OCI-M2 (cell line): Measurements from ENCODE around the gene SLC25A10.

Experiments used
- DNase-seq: peaks from one replicate; lab custom pipeline; 2025; ENCODE audit not compliant: unreplicated experiment; lab: John Stamatoyannopoulos, UW

Gene SLC25A10

GRCh38 chr17:81705518-81706231 is 6.4 kb upstream of the SLC25A10 start:
- no peak for DNase-seq

- no peak for DNase-seq
These were observed 5.9 kb upstream of the SLC25A10 start for GRCh38 chr17:81706232-81706611.

- DNase-seq, result no peak
These were observed 5.1 kb upstream of the SLC25A10 start for GRCh38 chr17:81706757-81707624.

DNA sequence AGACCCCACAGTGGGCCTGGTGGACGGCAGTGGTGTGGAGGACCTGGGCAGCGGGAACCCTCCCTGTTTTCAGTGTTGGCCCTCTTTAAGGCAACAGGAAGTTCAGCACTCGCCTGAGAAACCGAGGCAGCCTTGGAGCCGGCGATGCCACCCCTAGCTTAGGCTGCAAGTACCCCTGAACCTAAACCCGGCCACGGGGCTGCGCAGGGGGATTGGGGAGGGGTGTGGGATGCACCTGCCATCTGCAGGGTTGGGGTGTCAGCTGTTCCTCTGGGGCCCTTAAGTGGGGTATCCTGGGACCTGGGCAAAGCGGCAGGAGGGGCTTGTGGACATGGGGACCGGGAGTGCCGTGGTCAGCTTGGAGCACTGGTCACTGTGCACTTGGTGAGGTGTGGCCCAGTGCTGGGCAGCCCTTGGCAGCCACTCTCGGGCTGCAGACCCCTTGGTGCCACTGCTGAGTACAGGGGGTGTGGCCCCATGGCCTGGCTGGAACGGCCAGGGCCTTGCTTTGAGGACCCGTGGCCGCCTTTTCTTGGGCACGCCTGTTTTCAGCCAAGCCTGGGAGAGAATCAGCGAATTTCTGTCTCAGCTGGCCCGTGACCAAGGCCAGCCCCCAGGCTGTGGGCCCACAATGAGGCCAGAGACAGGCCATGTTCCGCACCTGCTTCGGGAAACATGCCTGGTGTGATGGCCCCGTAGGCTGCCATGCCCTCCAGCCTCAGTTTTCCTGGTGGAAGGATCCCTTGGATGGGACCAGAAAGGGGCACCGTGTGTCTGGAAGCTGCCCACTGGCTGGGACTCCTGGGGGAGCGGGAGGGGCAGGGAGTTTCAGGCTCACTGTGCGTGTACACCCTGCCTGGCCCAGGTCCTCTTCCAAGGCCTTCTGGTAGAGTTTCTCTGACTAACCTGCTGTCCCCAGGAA is 4.1 kb upstream of the SLC25A10 start:
- DNase-seq, result no peak

GRCh38 chr17:81708739-81709185 is 3.3 kb upstream of the SLC25A10 start:
- no peak for DNase-seq

GRCh38 chr17:81710514-81711308 is 1.4 kb upstream of the SLC25A10 start:
- no peak for DNase-seq

DNA sequence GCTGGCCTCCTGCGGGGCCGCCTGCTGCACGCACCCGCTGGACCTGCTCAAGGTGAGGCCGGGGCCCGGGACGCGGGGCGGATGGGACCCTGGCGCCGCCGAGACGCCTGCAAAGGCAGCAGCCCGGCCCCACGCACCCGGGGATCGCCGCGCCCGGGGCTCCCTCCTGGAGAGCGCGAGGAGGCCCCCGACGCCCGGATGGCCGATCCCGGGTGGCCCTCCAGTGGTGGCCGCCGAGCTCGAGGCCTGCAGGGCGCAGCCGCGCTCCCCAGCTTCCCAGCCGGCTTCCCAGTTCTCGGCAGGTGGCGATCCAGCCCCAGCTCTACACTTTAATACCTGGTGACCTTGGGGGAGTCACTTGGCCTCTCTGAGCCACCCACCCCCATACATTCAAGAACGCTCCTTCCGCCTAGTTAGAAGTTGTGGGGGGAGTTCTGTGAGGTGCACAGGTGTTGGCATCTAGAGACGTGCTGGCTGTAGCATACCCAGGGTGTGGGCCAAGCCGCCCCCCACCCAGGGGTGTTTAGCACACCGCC is 452 bp downstream of the SLC25A10 start:
- no peak for DNase-seq

DNA sequence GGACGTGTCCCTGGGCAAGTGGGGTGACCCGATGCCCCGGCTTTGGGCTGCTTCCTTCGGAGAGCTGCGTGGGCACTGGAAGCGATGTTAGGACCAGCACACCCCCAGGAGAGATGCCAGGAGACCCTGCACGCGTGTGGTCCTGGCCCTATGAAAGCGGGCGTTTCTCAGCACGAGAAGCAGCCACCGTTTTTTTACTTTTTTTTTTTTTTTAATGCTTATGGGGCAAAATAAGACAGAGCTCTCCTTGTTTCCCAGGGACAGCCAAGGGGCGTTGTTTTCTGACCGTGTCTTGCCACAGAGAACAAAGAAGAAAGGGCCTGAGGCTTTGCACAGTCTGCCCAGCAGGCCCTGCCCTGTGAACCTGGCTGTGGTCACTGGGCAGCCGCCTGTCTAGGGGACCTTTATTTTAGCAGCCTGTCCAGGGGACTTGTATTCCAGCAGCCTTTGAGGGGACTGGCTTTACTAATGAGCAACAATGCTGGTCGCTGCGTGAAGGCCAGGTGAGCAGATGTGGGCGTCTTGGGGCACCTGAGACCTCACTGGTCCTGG is 996 bp downstream of the SLC25A10 start:
- DNase-seq, result no peak

DNA sequence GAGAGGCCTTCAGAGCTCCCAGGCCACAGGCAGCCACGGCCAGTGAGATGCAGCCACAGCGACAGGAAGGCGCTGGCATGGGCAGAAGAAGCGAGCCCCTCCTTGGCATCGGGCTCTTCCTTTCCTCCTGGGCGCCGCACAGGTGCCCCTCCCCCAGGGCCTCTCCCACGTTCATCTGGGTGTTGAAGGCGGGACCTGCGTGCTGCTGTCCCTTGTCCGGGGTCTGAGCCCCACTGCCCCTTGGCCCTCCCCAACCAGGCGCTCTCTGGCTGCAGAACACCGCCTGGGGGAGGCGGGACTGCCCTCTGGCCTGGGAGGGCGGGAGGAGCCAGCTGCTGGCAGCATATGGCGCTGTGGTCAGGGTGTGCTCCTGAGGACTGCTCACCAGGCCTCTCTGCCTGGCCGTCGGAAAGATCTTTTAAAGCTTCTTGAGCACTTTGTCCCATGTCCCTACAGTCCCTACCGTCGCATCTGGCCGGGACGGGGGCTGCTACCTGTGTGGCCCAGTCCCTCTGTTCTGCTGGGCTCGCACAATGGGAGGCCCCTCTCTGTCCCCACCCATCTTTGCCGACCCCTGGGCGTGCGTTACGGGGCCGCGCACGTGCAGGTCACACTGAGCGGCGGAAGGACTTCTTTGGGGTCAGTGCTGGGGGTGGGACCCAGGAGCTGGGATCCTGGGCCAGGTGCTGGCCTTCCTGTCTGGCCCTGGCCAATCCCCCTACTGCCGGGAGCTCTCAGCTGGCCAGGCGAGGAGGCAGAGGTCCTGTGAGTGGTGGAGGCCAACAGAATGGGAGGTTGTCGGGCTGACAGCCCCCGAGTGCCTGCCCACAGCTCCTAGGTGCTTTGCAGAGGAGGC is 1.7 kb downstream of the SLC25A10 start:
- DNase-seq, result no peak

DNA sequence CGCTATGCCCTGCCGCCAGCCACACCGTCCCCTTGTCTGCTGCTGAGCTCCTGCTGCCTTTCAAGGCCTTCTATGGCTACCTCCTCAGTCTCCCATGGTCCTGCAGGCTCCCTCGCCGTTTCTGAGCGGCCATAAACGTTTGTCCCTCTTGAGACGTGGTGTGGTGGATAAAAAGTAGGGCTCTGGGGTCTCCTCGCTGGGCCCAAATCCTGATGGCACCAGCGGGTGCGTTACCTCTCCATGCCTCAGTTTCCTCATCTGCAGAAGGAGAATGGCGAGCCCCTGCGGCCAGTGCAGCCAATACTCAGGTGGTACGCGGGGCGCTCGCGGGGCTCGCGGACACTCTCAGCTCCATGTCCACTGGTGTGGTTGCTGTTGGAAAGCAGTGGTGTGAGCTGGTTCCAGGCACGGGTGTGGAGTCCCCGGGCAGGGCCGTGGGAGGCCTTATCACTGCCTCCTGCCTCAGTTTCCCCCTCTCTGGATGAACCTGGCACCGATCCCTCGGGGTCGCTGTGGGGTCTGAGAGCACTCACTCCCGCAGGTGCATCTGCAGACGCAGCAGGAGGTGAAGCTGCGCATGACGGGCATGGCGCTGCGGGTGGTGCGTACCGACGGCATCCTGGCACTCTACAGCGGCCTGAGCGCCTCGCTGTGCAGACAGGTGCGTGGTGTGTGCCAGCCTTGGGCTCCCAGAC is 2.5 kb downstream of the SLC25A10 start:
- DNase-seq, result no peak

DNA sequence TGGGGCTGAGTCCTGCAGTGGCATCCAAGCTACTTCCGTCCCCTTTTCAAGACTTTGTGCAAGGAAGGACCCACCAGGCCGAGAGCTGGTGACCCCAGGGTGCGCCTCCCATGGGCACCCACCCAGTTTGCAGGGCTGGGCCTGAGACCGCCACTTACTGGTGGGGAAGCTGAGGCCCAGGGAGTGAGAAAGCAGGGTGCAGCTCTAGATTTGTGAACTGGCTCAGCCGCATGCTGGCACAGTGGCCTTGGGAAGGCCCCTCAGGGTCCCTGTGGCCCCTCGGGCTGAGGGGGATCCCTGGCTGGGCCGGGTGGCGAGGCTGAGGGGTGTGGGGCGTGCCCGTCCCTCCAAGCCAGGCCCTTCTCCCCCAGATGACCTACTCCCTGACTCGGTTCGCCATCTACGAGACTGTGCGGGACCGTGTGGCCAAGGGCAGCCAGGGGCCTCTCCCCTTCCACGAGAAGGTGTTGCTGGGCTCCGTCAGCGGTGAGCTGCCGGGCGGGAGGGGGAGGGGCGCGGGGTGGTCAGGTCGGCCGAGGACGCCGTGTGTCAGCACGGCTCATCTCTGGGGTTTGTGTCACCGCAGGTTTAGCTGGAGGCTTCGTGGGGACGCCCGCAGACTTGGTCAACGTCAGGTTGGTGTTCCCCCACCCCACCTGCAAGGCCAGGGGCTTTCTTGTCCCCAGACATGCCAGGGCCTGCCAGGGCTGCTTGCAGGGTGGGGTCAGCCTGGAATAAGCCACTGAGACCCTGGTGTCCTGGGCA is 3.2 kb downstream of the SLC25A10 start:
- no peak for DNase-seq

DNA sequence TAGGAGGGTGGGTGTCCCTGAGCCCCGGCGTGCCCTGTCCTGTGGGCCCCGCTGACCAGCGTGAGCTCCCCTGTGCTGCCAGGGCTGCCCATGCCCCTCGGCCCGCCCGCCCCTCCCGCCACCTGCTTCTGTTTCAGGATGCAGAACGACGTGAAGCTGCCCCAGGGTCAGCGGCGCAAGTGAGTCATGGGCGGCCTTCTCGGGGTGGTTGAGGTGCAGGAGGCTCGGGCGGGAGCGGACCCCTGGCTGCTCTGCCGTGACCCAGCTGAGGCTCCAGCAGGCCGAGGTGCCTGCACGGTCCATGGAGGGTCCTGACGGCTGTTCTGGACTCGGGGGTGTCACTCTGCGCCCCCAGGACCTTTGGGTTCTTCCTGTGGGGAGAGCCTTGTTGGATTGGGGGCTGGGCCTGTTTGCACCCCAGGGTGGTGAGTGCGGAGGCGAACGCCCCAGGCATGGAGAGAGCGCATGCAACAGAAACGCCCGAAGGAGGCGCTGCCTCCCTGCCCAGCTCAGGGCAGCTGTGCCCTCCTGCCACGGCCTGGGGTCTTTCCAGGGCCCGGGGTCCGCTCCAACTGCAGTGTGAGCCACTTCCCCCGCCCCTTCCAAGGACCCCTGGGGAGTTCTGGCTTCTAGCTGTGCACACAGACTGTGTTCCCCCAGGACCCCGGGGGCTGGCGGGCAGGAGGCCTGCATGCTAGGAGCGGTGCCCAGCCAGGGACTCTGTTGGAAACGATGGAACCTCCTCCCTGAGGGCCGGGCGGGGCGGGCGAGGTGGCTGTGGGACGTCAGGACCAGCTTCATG is 4.0 kb downstream of the SLC25A10 start:
- no peak for DNase-seq

- DNase-seq, result no peak
These were observed 4.6 kb downstream of the SLC25A10 start for GRCh38 chr17:81716674-81716996.

DNA sequence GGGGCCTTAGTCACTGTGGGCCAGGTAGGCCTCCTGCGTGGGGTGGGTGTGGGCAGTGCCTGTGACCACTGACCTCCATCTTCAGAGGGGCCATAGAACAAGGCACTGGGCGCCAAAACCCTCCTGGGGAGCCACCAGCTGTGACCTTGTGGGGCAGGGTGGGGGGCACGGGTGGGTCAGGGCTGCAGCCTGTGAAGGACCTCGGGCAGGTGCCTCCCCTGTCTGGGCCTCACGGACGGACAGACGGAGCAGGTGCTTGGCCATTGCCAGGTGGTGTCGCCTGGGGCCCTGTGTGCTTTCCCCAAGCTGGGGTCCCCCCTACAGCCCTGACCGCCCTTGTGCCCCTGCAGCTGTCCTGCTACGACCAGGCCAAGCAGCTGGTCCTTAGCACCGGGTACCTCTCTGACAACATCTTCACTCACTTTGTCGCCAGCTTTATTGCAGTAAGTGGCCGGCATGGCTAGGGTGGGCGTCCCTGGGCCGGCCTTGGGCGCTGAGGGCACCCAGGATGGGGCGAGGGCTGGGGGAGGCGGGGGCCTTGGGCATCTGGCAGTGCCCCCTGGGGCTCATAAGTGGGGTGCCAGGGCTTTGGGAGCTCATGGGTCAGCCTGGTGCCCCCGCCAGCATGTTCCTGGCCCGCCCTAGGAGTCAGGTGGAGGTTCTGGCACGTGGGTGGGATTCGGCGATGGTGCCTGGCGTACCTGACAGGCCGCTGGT is 5.1 kb downstream of the SLC25A10 start:
- no peak for DNase-seq

DNA sequence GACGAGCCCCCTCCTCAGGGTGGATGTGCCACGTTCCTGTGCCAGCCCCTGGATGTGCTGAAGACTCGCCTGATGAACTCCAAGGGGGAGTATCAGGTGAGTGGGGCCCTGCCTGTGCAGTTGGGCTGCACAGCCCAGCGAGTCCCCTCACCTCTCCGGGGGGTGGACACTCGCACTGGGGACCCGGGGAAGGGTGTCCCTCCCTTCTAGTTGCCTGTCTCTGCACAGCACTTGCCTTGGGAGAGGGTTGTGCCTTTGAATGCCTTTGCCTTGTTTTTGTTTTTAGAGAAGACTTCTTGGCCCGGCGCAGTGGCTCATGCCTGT is 5.6 kb downstream of the SLC25A10 start:
- no peak for DNase-seq

- DNase-seq, result no peak
These were observed 7.6 kb downstream of the SLC25A10 start for GRCh38 chr17:81719410-81720266.
